ENCODE measurements around the gene TMEM8B. TPM values are rescaled to one million over a fixed set of nuclear protein-coding genes. Genes with fewer than 3 reads are reported as not detected.

Gene TMEM8B
- total RNA-seq, 1 donor from 2014 or later, result 0.79 TPM

DNA sequence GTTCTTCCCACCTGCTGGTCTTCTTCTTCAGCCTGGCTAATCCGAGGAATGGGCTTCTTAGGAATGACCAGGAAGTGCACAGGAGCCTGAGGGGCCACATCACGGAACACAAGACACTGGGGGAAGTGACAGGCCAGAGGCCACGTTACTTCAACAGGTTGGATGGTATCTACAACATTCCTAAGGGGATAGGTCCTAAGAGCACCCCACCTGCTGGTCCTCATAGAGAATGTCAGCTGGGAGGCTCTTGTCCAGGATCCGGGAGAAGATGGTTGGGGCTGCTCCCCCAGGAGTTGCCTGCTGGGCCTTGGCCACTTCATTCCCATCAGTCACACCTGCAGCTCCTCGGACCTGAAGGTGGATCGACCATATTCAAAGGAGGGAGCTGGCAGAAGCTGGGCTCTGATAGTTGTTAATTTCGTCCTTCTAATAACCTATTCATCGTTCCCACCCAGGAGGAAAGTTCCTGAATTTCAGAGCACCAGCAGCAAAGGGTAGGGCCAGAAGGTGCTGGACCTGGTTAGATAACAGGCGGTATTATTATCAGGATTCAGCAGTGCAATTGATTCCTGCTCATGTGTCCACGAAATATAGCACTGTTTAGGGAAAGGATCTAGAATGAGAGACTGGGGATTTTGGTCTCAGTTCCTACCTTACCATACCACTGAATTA, 15.5 kb upstream of the TMEM8B start:
- TF ChIP-seq, protein P1, sequence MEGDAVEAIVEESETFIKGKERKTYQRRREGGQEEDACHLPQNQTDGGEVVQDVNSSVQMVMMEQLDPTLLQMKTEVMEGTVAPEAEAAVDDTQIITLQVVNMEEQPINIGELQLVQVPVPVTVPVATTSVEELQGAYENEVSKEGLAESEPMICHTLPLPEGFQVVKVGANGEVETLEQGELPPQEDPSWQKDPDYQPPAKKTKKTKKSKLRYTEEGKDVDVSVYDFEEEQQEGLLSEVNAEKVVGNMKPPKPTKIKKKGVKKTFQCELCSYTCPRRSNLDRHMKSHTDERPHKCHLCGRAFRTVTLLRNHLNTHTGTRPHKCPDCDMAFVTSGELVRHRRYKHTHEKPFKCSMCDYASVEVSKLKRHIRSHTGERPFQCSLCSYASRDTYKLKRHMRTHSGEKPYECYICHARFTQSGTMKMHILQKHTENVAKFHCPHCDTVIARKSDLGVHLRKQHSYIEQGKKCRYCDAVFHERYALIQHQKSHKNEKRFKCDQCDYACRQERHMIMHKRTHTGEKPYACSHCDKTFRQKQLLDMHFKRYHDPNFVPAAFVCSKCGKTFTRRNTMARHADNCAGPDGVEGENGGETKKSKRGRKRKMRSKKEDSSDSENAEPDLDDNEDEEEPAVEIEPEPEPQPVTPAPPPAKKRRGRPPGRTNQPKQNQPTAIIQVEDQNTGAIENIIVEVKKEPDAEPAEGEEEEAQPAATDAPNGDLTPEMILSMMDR (IDR thresholded peaks at IDR 0.05; ENCODE audit: insufficient read depth, low read length, severe bottlenecking), result peak; percentile 56
- Histone ChIP-seq H3K27me3 (ENCODE audit: control insufficient read depth, insufficient read depth, low read length) (no peaks in the 10 kb centered on the region), H3K36me3 (ENCODE audit: control insufficient read depth, insufficient read depth, low read length) (no peaks in the 10 kb centered on the region), H3K4me3 (ENCODE audit: low read depth, low read length) (no peak overlapping the region)
- FAIRE-seq (peak; percentile 32), DNase-seq (ENCODE audit: low read depth) (peak; percentile 46)

DNA sequence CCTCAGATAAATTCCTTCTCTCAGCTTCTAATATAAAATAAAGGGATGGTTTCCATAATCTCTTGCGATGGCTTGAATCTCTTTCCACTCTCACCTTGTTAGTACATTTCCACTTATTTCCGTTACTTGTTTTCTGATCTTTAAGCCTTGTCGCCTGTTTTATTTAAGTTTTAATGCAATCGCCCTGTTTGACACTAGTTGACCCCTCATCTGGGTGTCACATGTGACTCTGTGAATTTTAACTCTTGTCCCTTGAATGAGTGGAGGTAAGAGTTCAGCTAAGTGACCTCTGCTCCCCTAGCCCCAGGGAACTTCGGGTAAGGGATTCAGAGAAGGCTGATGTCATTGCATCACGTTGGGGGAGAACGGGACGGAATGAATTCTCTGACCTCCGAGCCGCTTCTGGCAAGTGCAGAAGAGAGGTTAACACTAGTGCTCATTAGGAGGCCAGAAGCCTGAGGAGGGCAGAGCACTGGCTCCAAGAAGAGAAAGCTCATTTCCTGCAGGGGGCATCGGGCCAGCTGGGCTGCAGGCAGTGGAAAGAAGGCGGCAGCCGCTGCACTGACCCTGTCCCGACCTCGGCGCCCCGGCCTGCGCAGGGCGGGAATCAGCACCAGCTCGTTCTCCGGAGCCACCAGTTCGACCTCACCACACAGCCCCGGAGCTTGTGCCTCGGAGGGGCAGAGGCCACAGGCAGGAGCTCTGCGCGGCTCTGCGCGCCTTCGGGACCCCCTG, 14.8 kb upstream of the TMEM8B start:
- TF ChIP-seq, protein P1 (IDR thresholded peaks at IDR 0.05; ENCODE audit: insufficient read depth, low read length, severe bottlenecking), result peak; percentile 48
- FAIRE-seq, result peak; percentile 40
- DNase-seq (ENCODE audit: low read depth), result peak; percentile 34
- Histone ChIP-seq H3K4me3 (ENCODE audit: low read depth, low read length) (peak overlapping the region; percentile 61), H3K36me3 (ENCODE audit: control insufficient read depth, insufficient read depth, low read length) (no peaks in the 10 kb centered on the region), H3K27me3 (ENCODE audit: control insufficient read depth, insufficient read depth, low read length) (no peaks in the 10 kb centered on the region)

DNA sequence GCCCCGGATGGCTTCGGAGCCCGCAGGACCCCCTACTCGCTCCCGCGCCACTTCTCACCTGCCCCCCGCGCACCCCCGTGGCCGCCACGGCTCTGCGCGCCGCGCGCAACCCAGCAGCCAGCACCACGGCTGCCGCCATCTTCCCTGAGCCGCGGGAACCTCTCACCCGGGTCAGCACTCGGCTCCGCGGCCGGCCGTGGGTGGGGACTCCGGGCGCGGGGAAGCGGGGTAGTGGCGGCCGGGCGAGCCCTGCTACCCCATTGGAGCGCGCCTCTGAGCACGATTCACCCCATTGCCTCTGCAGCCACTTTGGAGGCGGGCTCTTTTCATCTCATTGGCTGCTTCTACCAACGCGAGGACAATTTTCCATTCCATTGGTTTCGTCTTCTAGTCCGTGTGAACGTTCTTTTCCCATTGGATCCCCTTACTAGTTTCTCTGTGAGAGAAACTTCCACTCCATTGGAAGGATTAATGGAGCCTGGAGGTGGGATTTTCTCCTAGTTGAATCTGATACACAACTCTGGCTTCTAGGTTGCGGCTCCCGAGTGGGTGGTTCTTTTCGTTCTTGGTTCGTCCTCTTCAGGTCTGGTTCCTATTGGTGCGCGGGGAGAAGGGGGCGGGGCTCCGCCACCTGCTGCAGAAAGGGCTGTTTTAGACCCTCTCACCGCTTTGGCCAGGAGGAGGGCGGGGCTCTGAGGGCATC, 14.0 kb upstream of the TMEM8B start, which contains the start of gene HINT2:
HINT2 (minus strand) TSS at position 202 of the 703 bp plus-strand sequence; CDS start at position 139, 63 bp downstream.
- TF ChIP-seq, protein P1 (IDR thresholded peaks at IDR 0.05; ENCODE audit: insufficient read depth, low read length, severe bottlenecking), result no peak
- H3K36me3 ChIP-seq (ENCODE audit: control insufficient read depth, insufficient read depth, low read length), result no peaks in the 10 kb centered on the region
- FAIRE-seq (no peak), DNase-seq (ENCODE audit: low read depth) (peak; percentile 97)
- H3K4me3 ChIP-seq (ENCODE audit: low read depth, low read length), result peak within 1 kb of the TSS; percentile 61
- no peaks in the 10 kb centered on the region for H3K27me3 ChIP-seq (ENCODE audit: control insufficient read depth, insufficient read depth, low read length)

DNA sequence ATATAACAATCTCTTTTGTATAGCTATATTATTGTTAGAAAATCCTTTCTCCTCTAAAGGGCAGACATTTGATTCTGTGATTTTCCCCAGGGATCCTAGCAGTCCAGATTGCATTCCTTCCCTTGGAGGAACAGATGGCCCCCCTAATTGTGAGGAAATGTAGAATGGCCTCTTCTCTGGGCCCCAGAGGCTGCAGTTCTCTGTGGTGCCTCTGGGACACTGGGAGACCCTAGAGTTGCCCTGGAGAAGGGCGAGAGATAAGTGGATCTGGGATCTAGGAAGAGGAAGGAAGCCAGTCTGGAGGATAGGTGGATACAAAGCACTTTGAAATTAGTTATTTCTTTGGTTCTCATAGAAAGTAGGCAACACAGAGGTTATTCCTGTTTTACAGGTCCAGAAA, 12.3 kb upstream of the TMEM8B start:
- FAIRE-seq (no peak), DNase-seq (ENCODE audit: low read depth) (no peak)
- Histone ChIP-seq H3K4me3 (ENCODE audit: low read depth, low read length) (no peak overlapping the region), H3K27me3 (ENCODE audit: control insufficient read depth, insufficient read depth, low read length) (no peaks in the 10 kb centered on the region), H3K36me3 (ENCODE audit: control insufficient read depth, insufficient read depth, low read length) (no peaks in the 10 kb centered on the region)
- TF ChIP-seq, protein P1 (IDR thresholded peaks at IDR 0.05; ENCODE audit: insufficient read depth, low read length, severe bottlenecking), result no peak

DNA sequence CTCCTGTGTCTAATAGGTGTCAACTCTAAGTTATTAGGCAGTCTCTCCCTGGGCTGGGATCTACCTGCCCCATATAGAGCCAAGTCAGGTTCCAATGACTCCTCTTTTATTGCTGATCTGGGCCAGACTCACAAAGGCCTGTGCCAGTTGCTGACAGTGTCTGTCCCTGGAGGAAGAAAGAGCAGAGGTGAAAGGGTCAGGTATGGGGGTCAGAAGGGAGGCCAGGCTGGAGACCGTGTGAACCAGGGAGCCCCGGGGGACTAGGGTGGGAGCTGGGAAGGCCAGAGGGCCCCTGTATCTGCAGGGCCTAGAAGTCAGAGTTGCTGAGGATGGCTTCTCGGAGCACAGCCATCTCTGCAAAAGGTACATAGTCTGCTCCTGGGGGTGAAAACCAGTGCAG, 10.7 kb upstream of the TMEM8B start:
- DNase-seq (ENCODE audit: low read depth) (no peak), FAIRE-seq (no peak)
- H3K27me3 ChIP-seq (ENCODE audit: control insufficient read depth, insufficient read depth, low read length), result no peaks in the 10 kb centered on the region
- no peaks in the 10 kb centered on the region for H3K36me3 ChIP-seq (ENCODE audit: control insufficient read depth, insufficient read depth, low read length)
- H3K4me3 ChIP-seq (ENCODE audit: low read depth, low read length), result no peak overlapping the region
- TF ChIP-seq, protein P1 (IDR thresholded peaks at IDR 0.05; ENCODE audit: insufficient read depth, low read length, severe bottlenecking), result no peak
